ENCODE data around the gene TWF2.

TWF2 gene

GRCh38 chr3:52218937-52219650, 19.9 kb downstream of the TWF2 start:
- TF ChIP-seq CTCF (IDR thresholded peaks at IDR 0.05; ENCODE audit: poor library complexity, severe bottlenecking): no peak
- peak overlapping the region; percentile 93 for H3K27ac ChIP-seq (ENCODE audit: poor library complexity, severe bottlenecking)

GRCh38 chr3:52218454-52218853, 20.5 kb downstream of the TWF2 start:
- Histone ChIP-seq H3K9me3 (ENCODE audit: severe bottlenecking) (no peaks in the 10 kb centered on the region), H3K27ac (ENCODE audit: poor library complexity, severe bottlenecking) (peak overlapping the region; percentile 93), H3K27me3 (ENCODE audit: insufficient read depth, poor library complexity, severe bottlenecking) (no peaks in the 10 kb centered on the region), H3K36me3 (ENCODE audit: low read depth) (peaks cover 11% of the 10 kb centered on the region), H3K4me3 (ENCODE audit: severe bottlenecking) (no peak overlapping the region), H3K4me1 (ENCODE audit: insufficient read depth, poor library complexity, severe bottlenecking) (peaks cover 18% of the 10 kb centered on the region)
- DNase-seq (ENCODE audit: low spot score) (no peak), ATAC-seq (ENCODE audit: low read depth) (no peak)
- TF ChIP-seq CTCF (IDR thresholded peaks at IDR 0.05; ENCODE audit: poor library complexity, severe bottlenecking): no peak

More at GRCh38 chr3:52218937-52219650, 19.9 kb downstream of the TWF2 start:
- H3K27me3 ChIP-seq (ENCODE audit: insufficient read depth, poor library complexity, severe bottlenecking): no peaks in the 10 kb centered on the region
- DNase-seq (ENCODE audit: low spot score): no peak
- peaks cover 4% of the 10 kb centered on the region for H3K36me3 ChIP-seq (ENCODE audit: low read depth)
- H3K9me3 ChIP-seq (ENCODE audit: severe bottlenecking): no peaks in the 10 kb centered on the region
- H3K4me3 ChIP-seq (ENCODE audit: severe bottlenecking): no peak overlapping the region
- ATAC-seq (ENCODE audit: low read depth): no peak
- peaks cover 18% of the 10 kb centered on the region for H3K4me1 ChIP-seq (ENCODE audit: insufficient read depth, poor library complexity, severe bottlenecking)

- no peaks in the 10 kb centered on the region for H3K27me3 ChIP-seq (ENCODE audit: insufficient read depth, poor library complexity, severe bottlenecking)
- peaks cover 18% of the 10 kb centered on the region for H3K4me1 ChIP-seq (ENCODE audit: insufficient read depth, poor library complexity, severe bottlenecking)
- H3K4me3 ChIP-seq (ENCODE audit: severe bottlenecking): no peak overlapping the region
- ATAC-seq (ENCODE audit: low read depth): no peak
- peaks cover 15% of the 10 kb centered on the region for H3K36me3 ChIP-seq (ENCODE audit: low read depth)
- TF ChIP-seq CTCF (IDR thresholded peaks at IDR 0.05; ENCODE audit: poor library complexity, severe bottlenecking): no peak
- H3K27ac ChIP-seq (ENCODE audit: poor library complexity, severe bottlenecking): peak overlapping the region; percentile 93
- DNase-seq (ENCODE audit: low spot score): no peak
- no peaks in the 10 kb centered on the region for H3K9me3 ChIP-seq (ENCODE audit: severe bottlenecking)
Measured at GRCh38 chr3:52218026-52218425, 20.9 kb downstream of the TWF2 start.

- Histone ChIP-seq H3K27me3 (ENCODE audit: insufficient read depth, poor library complexity, severe bottlenecking) (no peaks in the 10 kb centered on the region), H3K4me1 (ENCODE audit: insufficient read depth, poor library complexity, severe bottlenecking) (peaks cover 18% of the 10 kb centered on the region), H3K36me3 (ENCODE audit: low read depth) (peaks cover 21% of the 10 kb centered on the region), H3K27ac (ENCODE audit: poor library complexity, severe bottlenecking) (peak overlapping the region; percentile 93), H3K4me3 (ENCODE audit: severe bottlenecking) (no peak overlapping the region), H3K9me3 (ENCODE audit: severe bottlenecking) (no peaks in the 10 kb centered on the region)
- DNase-seq (ENCODE audit: low spot score) (no peak), ATAC-seq (ENCODE audit: low read depth) (peak; percentile 44)
- no peak for TF ChIP-seq CTCF (IDR thresholded peaks at IDR 0.05; ENCODE audit: poor library complexity, severe bottlenecking)
Measured at GRCh38 chr3:52217409-52217805, 21.6 kb downstream of the TWF2 start.
